HL-60 (cell line): ENCODE measurements around the gene SPATA2.
"Not testable (repeated sequence)": the region's sequence is repeated elsewhere in the genome, so short reads cannot be mapped to it uniquely, and the experiment has no call there.

ENCODE experiments used
- DNase-seq, 2 experiments: peaks; one replicate each; pipeline ENCODE4 v3.0.0-alpha.2; 2010 to 2020; ENCODE audit warnings: low read depth in 1 of 2, low spot score in 1 of 2
- H3K27ac ChIP-seq: fragments of 250-450 bp; sonication (Bioruptor Pico); replicated peaks from 2 replicates; pipeline ENCODE4 v1.5.1; 2020; ENCODE audit warnings: mild to moderate bottlenecking, moderate library complexity
- H3K27me3 ChIP-seq: fragments of 250-450 bp; sonication (Bioruptor Pico); 2 replicates; pipeline ENCODE4 v1.5.1; 2021; ENCODE audit warnings: mild to moderate bottlenecking, moderate library complexity; ENCODE audit not compliant: insufficient read depth, poor library complexity, severe bottlenecking
- H3K4me3 ChIP-seq: replicated peaks from 2 replicates; pipeline ENCODE4 v1.5.1; 2011; ENCODE audit warnings: mild to moderate bottlenecking, control low read depth, low read length; ENCODE audit not compliant: insufficient read depth
- GABPA ChIP-seq: IDR thresholded peaks from 2 replicates; pipeline ENCODE4 v1.6.1; 2012; ENCODE audit warnings: low read depth
- POLR2AphosphoS5 ChIP-seq: IDR thresholded peaks from 2 replicates; pipeline ENCODE4 v1.6.1; 2012; ENCODE audit warnings: low read depth
- SPI1 ChIP-seq: IDR thresholded peaks from 2 replicates; pipeline ENCODE4 v1.6.1; 2012; ENCODE audit warnings: low read depth, mild to moderate bottlenecking, borderline replicate concordance
- TF ChIP-seq, protein P1 (sequence below): IDR thresholded peaks from one replicate; pipeline ENCODE4 v1.5.1; 2011; ENCODE audit warnings: low read length, control low read depth, inconsistent platforms; ENCODE audit not compliant: insufficient read depth
- TF ChIP-seq, protein P2 (sequence below): IDR thresholded peaks from 2 replicates; pipeline ENCODE4 v1.6.1; 2012; ENCODE audit warnings: low read depth; ENCODE audit not compliant: insufficient replicate concordance

Gene SPATA2

GRCh38 chr20:49863666-49864065, 51.7 kb downstream of the SPATA2 start:
- TF ChIP-seq SPI1 (no peak), GABPA (no peak), POLR2AphosphoS5 (no peak)
- TF ChIP-seq, protein P1, sequence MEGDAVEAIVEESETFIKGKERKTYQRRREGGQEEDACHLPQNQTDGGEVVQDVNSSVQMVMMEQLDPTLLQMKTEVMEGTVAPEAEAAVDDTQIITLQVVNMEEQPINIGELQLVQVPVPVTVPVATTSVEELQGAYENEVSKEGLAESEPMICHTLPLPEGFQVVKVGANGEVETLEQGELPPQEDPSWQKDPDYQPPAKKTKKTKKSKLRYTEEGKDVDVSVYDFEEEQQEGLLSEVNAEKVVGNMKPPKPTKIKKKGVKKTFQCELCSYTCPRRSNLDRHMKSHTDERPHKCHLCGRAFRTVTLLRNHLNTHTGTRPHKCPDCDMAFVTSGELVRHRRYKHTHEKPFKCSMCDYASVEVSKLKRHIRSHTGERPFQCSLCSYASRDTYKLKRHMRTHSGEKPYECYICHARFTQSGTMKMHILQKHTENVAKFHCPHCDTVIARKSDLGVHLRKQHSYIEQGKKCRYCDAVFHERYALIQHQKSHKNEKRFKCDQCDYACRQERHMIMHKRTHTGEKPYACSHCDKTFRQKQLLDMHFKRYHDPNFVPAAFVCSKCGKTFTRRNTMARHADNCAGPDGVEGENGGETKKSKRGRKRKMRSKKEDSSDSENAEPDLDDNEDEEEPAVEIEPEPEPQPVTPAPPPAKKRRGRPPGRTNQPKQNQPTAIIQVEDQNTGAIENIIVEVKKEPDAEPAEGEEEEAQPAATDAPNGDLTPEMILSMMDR, result no peak
- TF ChIP-seq, protein P2, sequence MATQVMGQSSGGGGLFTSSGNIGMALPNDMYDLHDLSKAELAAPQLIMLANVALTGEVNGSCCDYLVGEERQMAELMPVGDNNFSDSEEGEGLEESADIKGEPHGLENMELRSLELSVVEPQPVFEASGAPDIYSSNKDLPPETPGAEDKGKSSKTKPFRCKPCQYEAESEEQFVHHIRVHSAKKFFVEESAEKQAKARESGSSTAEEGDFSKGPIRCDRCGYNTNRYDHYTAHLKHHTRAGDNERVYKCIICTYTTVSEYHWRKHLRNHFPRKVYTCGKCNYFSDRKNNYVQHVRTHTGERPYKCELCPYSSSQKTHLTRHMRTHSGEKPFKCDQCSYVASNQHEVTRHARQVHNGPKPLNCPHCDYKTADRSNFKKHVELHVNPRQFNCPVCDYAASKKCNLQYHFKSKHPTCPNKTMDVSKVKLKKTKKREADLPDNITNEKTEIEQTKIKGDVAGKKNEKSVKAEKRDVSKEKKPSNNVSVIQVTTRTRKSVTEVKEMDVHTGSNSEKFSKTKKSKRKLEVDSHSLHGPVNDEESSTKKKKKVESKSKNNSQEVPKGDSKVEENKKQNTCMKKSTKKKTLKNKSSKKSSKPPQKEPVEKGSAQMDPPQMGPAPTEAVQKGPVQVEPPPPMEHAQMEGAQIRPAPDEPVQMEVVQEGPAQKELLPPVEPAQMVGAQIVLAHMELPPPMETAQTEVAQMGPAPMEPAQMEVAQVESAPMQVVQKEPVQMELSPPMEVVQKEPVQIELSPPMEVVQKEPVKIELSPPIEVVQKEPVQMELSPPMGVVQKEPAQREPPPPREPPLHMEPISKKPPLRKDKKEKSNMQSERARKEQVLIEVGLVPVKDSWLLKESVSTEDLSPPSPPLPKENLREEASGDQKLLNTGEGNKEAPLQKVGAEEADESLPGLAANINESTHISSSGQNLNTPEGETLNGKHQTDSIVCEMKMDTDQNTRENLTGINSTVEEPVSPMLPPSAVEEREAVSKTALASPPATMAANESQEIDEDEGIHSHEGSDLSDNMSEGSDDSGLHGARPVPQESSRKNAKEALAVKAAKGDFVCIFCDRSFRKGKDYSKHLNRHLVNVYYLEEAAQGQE, result no peak
- no peak overlapping the region for H3K4me3 ChIP-seq
- no peaks in the 10 kb centered on the region for H3K27me3 ChIP-seq
- no peak for DNase-seq
- no peak overlapping the region for H3K27ac ChIP-seq

- DNase-seq, result no peak
- no peak overlapping the region for H3K27ac ChIP-seq
- H3K4me3 ChIP-seq, result no peak overlapping the region
- H3K27me3 ChIP-seq, result no peaks in the 10 kb centered on the region
- TF ChIP-seq POLR2AphosphoS5, result no peak
- no peak for TF ChIP-seq GABPA
- TF ChIP-seq, protein P1, result no peak
- TF ChIP-seq, protein P2, result no peak
- TF ChIP-seq SPI1, result no peak
Observed at GRCh38 chr20:49862607-49863200, 52.6 kb downstream of the SPATA2 start.

- not testable (repeated sequence) for DNase-seq, H3K27ac ChIP-seq, H3K4me3 ChIP-seq, H3K27me3 ChIP-seq
Observed at GRCh38 chr20:49861232-49861631, 54.1 kb downstream of the SPATA2 start.

- Histone ChIP-seq H3K27ac (no peak overlapping the region), H3K4me3 (no peak overlapping the region), H3K27me3 (no peaks in the 10 kb centered on the region)
- TF ChIP-seq POLR2AphosphoS5 (no peak), SPI1 (no peak), GABPA (no peak)
- TF ChIP-seq, protein P1, result no peak
- TF ChIP-seq, protein P2, result no peak
- DNase-seq, result no peak
Observed at GRCh38 chr20:49859807-49860206, 55.5 kb downstream of the SPATA2 start.
